H9 (cell line): ENCODE measurements around the gene IDH2. TPM values are rescaled to one million over a fixed set of nuclear protein-coding genes. Genes with fewer than 3 reads are reported as not detected.

ENCODE experiments used
- DNase-seq: peaks from one replicate; pipeline ENCODE4 v3.0.0-alpha.2; 2017
- H2AFZ ChIP-seq: one replicate; pipeline ENCODE4 v1.6.1; 2013; ENCODE audit warnings: mild to moderate bottlenecking, low read length, control low read depth, moderate library complexity
- H2AK5ac ChIP-seq: 2 replicates; pipeline ENCODE4 v1.6.1; 2013; ENCODE audit warnings: low read length, control low read depth, mixed read lengths; ENCODE audit not compliant: insufficient read length
- H2BK120ac ChIP-seq: one replicate; pipeline ENCODE4 v1.6.1; 2013; ENCODE audit warnings: low read depth, mild to moderate bottlenecking, low read length, control low read depth, inconsistent platforms; ENCODE audit not compliant: poor library complexity, severe bottlenecking
- H2BK12ac ChIP-seq: 2 replicates; pipeline ENCODE4 v1.6.1; 2013; ENCODE audit warnings: low read length, control low read depth, mixed read lengths, low read depth; ENCODE audit not compliant: insufficient read length
- H2BK15ac ChIP-seq: 2 replicates; pipeline ENCODE4 v1.6.1; 2013; ENCODE audit warnings: low read depth, low read length, control low read depth
- H2BK20ac ChIP-seq: one replicate; pipeline ENCODE4 v1.6.1; 2013; ENCODE audit warnings: low read depth, mild to moderate bottlenecking, low read length, control low read depth, inconsistent platforms; ENCODE audit not compliant: poor library complexity, severe bottlenecking
- H2BK5ac ChIP-seq: 2 replicates; pipeline ENCODE4 v1.6.1; 2013; ENCODE audit warnings: low read length, control low read depth, mixed read lengths; ENCODE audit not compliant: insufficient read length
- H3K14ac ChIP-seq: 2 replicates; pipeline ENCODE4 v1.6.1; 2013; ENCODE audit warnings: low read length, control low read depth; ENCODE audit not compliant: insufficient read depth
- H3K18ac ChIP-seq: 2 replicates; pipeline ENCODE4 v1.6.1; 2013; ENCODE audit warnings: low read depth, mild to moderate bottlenecking, mixed read lengths, low read length, control low read depth; ENCODE audit not compliant: insufficient read length
- H3K23ac ChIP-seq: 2 replicates; pipeline ENCODE4 v1.6.1; 2013; ENCODE audit warnings: low read length, control low read depth, mixed read lengths, low read depth; ENCODE audit not compliant: insufficient read length
- H3K23me2 ChIP-seq: 2 replicates; pipeline ENCODE4 v1.6.1; 2013; ENCODE audit warnings: low read depth, mild to moderate bottlenecking, mixed read lengths, low read length, control low read depth; ENCODE audit not compliant: insufficient read length, poor library complexity, severe bottlenecking
- H3K27ac ChIP-seq: 2 replicates; pipeline ENCODE4 v1.5.1; 2013; ENCODE audit warnings: low read length, control low read depth, mixed read lengths, low read depth; ENCODE audit not compliant: insufficient read length
- H3K27me3 ChIP-seq: 2 replicates; pipeline ENCODE4 v1.6.1; 2013; ENCODE audit warnings: low read length, control low read depth, inconsistent platforms; ENCODE audit not compliant: insufficient read depth
- H3K4ac ChIP-seq: 2 replicates; pipeline ENCODE4 v1.6.1; 2013; ENCODE audit warnings: low read depth, mild to moderate bottlenecking, control low read depth, inconsistent platforms, low read length, moderate library complexity
- H3K4me1 ChIP-seq: 2 replicates; pipeline ENCODE4 v1.6.1; 2013; ENCODE audit warnings: low read length, control low read depth, inconsistent platforms; ENCODE audit not compliant: insufficient read depth
- H3K4me2 ChIP-seq: 2 replicates; pipeline ENCODE4 v1.6.1; 2013; ENCODE audit warnings: low read length, control low read depth, mixed read lengths; ENCODE audit not compliant: insufficient read length, insufficient read depth
- H3K56ac ChIP-seq: 2 replicates; pipeline ENCODE4 v1.6.1; 2013; ENCODE audit warnings: low read depth, mild to moderate bottlenecking, mixed read lengths, low read length, control low read depth; ENCODE audit not compliant: insufficient read length
- H3K79me1 ChIP-seq: 2 replicates; pipeline ENCODE4 v1.6.1; 2013; ENCODE audit warnings: low read depth, mild to moderate bottlenecking, moderate library complexity, low read length, control low read depth, inconsistent platforms; ENCODE audit not compliant: insufficient read depth, poor library complexity, severe bottlenecking
- H3K79me2 ChIP-seq: 2 replicates; pipeline ENCODE4 v1.6.1; 2013; ENCODE audit warnings: low read length, control low read depth, inconsistent platforms; ENCODE audit not compliant: insufficient read depth
- H3K9ac ChIP-seq: 2 replicates; pipeline ENCODE4 v1.6.1; 2013; ENCODE audit warnings: low read length, control low read depth, mixed read lengths; ENCODE audit not compliant: insufficient read length; ENCODE audit errors: extremely low read depth
- H3K9me3 ChIP-seq: one replicate; pipeline ENCODE4 v1.6.1; 2013; ENCODE audit warnings: low read depth, low read length, inconsistent platforms; ENCODE audit not compliant: control insufficient read depth
- H3T11ph ChIP-seq: one replicate; pipeline ENCODE4 v1.6.1; 2013; ENCODE audit warnings: mild to moderate bottlenecking, low read length, control low read depth, inconsistent platforms
- H4K20me1 ChIP-seq: one replicate; pipeline ENCODE4 v1.6.1; 2013; ENCODE audit not compliant: control insufficient read depth, insufficient read length, insufficient read depth
- H4K5ac ChIP-seq: 2 replicates; pipeline ENCODE4 v1.6.1; 2013; ENCODE audit warnings: low read depth, mild to moderate bottlenecking, mixed read lengths, low read length, control low read depth; ENCODE audit not compliant: insufficient read length
- H4K8ac ChIP-seq: replicated peaks from 2 replicates; pipeline ENCODE4 v1.6.1; 2013; ENCODE audit warnings: low read length, control low read depth, mixed read lengths, low read depth; ENCODE audit not compliant: insufficient read length
- H4K91ac ChIP-seq: 2 replicates; pipeline ENCODE4 v1.6.1; 2013; ENCODE audit warnings: low read depth, mild to moderate bottlenecking, moderate library complexity, mixed read lengths, low read length, control low read depth; ENCODE audit not compliant: insufficient read length
- H3K27ac Mint-ChIP-seq, 3 experiments: 2 replicates in 2 of 3; 3 replicates in 1 of 3; pipeline ENCODE4 v1.8.0; 2020 to 2021; ENCODE audit warnings: mixed read lengths in 3 of 3, mild to moderate bottlenecking in 1 of 3, moderate library complexity in 1 of 3
- H3K27me3 Mint-ChIP-seq: 2 replicates; pipeline ENCODE4 v1.8.0; 2021; ENCODE audit warnings: low read depth, mild to moderate bottlenecking, moderate library complexity, mixed read lengths
- H3K36me3 Mint-ChIP-seq, 3 experiments: 2 replicates in 2 of 3; 3 replicates in 1 of 3; pipeline ENCODE4 v1.8.0; 2020 to 2021; ENCODE audit warnings: low read depth in 3 of 3, mixed read lengths in 3 of 3; ENCODE audit not compliant: insufficient read depth in 1 of 3
- H3K4me1 Mint-ChIP-seq, 2 experiments: 2 replicates each; pipeline ENCODE4 v1.8.0; 2020; ENCODE audit warnings: mixed read lengths in 2 of 2
- H3K4me3 Mint-ChIP-seq, 2 experiments: 2 replicates in 1 of 2; 3 replicates in 1 of 2; pipeline ENCODE4 v1.8.0; 2020 to 2021; ENCODE audit warnings: mild to moderate bottlenecking in 2 of 2, mixed read lengths in 2 of 2, moderate library complexity in 1 of 2
- H3K9me3 Mint-ChIP-seq, 2 experiments: 2 replicates in 1 of 2; 3 replicates in 1 of 2; pipeline ENCODE4 v1.8.0; 2020; ENCODE audit warnings: mild to moderate bottlenecking in 2 of 2, mixed read lengths in 2 of 2, moderate library complexity in 1 of 2
- total RNA-seq: library from RNA; stranded (reverse); gene quantifications from 2 replicates; pipeline ENCODE4 v1.2.1, GENCODE V29; 2021
- TF ChIP-seq, protein P1 (sequence below): fragments of 200-600 bp; sonication (generic); conservative IDR thresholded peaks from 3 replicates; pipeline ENCODE4 v1.8.0; 2021; ENCODE audit warnings: antibody characterized with exemption, mild to moderate bottlenecking

IDH2 gene
- total RNA-seq, 1 experiment from 2014 or later: 57.7 TPM

GRCh38 chr15:90124507-90124906 lies 22.2 kb upstream of the IDH2 start:
- no peak overlapping the region for H3K27ac ChIP-seq
- no peak overlapping the region for H4K91ac ChIP-seq
- Mint-ChIP-seq H3K27ac (no peak overlapping the region), H3K9me3 (no peaks in the 10 kb centered on the region), H3K36me3 (no peaks in the 10 kb centered on the region), H3K27me3 (peaks cover 5% of the 10 kb centered on the region), H3K4me1 (peaks cover 18 to 19% of the 10 kb centered on the region in 2 experiments), H3K4me3 (no peak overlapping the region)
- no peak overlapping the region for H2BK12ac ChIP-seq
- no peak overlapping the region for H3K9ac ChIP-seq
- no peak overlapping the region for H3K4ac ChIP-seq
- no peak overlapping the region for H3K23ac ChIP-seq
- no peak overlapping the region for H2BK120ac ChIP-seq
- TF ChIP-seq, protein P1, sequence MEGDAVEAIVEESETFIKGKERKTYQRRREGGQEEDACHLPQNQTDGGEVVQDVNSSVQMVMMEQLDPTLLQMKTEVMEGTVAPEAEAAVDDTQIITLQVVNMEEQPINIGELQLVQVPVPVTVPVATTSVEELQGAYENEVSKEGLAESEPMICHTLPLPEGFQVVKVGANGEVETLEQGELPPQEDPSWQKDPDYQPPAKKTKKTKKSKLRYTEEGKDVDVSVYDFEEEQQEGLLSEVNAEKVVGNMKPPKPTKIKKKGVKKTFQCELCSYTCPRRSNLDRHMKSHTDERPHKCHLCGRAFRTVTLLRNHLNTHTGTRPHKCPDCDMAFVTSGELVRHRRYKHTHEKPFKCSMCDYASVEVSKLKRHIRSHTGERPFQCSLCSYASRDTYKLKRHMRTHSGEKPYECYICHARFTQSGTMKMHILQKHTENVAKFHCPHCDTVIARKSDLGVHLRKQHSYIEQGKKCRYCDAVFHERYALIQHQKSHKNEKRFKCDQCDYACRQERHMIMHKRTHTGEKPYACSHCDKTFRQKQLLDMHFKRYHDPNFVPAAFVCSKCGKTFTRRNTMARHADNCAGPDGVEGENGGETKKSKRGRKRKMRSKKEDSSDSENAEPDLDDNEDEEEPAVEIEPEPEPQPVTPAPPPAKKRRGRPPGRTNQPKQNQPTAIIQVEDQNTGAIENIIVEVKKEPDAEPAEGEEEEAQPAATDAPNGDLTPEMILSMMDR: no peak
- H4K20me1 ChIP-seq: no peaks in the 10 kb centered on the region
- no peaks in the 10 kb centered on the region for H3K79me1 ChIP-seq
- H3K9me3 ChIP-seq: no peaks in the 10 kb centered on the region
- no peak overlapping the region for H2AK5ac ChIP-seq
- no peaks in the 10 kb centered on the region for H3K23me2 ChIP-seq
- no peaks in the 10 kb centered on the region for H3K27me3 ChIP-seq
- H2BK20ac ChIP-seq: no peak overlapping the region
- H3K4me1 ChIP-seq: peaks cover 6% of the 10 kb centered on the region; the same call in 1 of the 2 replicates
- no peak overlapping the region for H3K56ac ChIP-seq
- H3T11ph ChIP-seq: no peak overlapping the region
- H4K5ac ChIP-seq: no peak overlapping the region
- no peak for DNase-seq
- no peak overlapping the region for H2AFZ ChIP-seq
- no peak overlapping the region for H2BK5ac ChIP-seq
- H3K79me2 ChIP-seq: no peaks in the 10 kb centered on the region
- no peak overlapping the region for H3K4me2 ChIP-seq
- no peak overlapping the region for H3K14ac ChIP-seq
- H2BK15ac ChIP-seq: no peak overlapping the region
- H4K8ac ChIP-seq: no peak overlapping the region
- H3K18ac ChIP-seq: no peak overlapping the region
